NCI-H510A treated with DMSO at 0.1 percent for 48 hours (cell line): ENCODE data around the gene AQP7.
"Not testable (repeated sequence)": the region's sequence is repeated elsewhere in the genome, so short reads cannot be mapped to it uniquely, and the experiment has no call there.

Experiments
- DNase-seq: peaks from one replicate; lab custom pipeline; 2025; lab: John Stamatoyannopoulos, UW

AQP7 gene

DNA sequence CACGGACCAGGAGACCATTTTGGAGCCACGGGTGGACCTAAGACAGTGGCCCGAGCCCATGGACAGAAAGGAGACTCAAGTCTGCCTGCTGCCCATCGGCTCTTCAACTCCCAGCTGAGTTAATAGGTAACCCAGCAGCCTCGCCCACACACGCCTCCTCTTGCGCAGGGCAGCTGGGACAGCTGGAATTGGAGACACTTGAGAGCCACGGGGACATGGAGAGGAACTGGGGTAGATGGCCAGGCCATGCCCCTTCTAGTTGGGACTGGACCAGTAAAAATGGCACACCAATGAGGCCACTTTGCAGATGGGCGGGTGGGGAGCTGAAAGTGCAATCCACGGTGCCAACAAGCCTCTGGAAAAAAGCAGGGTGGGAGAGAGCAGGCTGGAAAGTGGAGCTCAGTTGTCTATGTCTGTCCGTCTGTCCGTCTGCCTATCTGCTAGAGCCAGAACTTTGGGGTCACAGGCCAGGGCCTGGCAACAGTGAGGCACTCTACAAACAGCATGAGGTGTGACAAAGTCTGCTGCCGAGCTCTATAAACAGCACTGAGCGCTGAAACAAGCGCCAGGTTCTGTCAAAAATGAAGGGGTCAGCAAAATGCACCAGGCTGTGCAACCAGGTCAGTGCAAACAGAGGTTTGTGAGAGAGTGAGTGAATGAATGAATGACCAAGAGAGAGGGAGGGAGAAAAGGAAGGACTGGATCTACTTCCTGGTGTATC is 7.0 kb downstream of the AQP7 start:
- not testable (repeated sequence) for DNase-seq

DNA sequence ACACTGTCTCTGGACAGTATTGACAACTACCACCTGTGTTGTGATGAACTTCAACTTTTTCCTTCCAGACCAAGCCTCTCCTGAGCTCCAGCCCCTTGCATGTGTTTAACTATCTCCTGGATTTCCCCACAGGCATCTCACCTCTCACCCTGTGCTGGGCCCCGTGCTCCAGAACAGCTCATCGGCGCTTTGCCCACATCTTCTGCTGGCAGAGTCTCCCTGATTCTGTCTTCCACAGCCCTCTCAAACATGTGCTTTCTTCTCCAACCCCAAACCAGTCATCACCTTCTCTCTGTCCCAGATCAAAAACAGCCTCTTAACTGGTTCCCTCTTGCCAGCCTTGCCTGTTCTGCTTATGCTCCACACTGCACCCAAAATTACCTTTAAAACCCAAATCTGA is 8.4 kb downstream of the AQP7 start:
- DNase-seq = not testable (repeated sequence)

DNA sequence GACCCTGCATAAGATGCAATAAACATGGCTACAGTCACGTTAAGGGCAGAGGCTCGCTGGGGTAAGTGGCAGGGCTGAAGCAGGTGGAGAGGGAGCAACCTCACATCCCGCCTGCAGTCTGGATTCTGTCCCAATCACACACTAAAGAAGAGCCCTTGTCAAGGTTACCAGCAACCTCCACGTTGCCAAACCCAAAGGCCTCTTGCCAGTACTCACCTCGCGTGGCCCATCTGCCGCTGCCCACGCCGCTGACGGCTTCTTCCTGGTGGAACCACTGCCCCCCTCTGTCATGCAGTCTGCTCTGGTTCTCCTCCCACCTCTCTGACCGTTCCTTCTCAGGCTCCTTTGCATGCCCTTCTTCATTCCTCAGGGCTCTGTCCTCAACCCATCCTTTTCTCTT is 8.8 kb downstream of the AQP7 start:
- DNase-seq = no peak

DNA sequence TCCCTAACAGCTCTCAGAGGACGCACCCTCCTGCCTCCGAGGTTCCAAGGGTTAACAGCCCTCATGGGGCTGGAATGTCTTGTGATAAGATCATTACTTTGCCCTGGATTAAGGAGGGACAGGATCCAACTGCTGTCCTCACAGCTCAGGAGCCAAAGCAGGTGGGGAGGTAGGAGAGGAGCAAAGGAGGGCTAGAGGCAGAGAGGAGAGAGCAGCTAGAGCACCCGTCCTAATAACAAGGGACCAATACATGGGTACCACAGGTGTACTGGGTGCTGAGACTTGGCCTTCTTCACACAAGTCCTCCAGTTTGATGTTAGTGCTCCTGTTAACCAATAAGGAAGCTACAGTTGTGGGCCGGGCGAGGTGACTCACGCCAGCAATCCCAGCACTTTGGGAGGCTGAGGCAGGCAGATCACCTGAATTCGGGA is 9.8 kb downstream of the AQP7 start:
- not testable (repeated sequence) for DNase-seq

DNA sequence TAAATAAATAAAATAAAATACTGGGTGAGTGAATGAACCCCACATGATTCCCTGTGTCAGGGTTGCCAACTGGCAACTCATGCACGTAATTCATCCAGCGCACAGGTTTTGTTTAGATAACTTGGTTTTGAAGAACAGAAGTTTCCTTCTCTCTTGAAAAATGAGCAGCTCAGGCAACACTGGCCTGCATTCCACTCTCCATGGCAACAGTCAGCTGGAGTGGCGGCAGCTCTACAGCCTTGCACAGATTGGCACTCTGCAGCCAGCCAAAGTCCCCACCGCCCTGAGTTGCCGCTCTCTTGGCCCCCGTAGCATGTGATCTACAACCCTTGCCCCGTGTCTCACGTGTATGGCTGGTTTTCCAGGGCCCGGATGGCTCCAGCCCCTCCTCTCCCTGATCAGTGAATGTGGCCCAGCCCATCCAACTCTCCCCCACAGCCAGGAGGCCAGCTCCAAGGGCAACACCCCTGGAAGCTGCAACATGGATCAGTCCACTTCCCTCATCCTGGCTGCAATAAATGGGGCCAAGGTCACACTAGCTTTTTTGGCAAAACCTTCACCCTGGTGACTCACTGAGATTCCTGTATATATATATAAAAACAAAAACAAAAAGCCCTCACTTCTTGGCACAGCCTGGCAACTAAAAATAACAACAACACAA is 11.1 kb downstream of the AQP7 start:
- DNase-seq = not testable (repeated sequence)

DNA sequence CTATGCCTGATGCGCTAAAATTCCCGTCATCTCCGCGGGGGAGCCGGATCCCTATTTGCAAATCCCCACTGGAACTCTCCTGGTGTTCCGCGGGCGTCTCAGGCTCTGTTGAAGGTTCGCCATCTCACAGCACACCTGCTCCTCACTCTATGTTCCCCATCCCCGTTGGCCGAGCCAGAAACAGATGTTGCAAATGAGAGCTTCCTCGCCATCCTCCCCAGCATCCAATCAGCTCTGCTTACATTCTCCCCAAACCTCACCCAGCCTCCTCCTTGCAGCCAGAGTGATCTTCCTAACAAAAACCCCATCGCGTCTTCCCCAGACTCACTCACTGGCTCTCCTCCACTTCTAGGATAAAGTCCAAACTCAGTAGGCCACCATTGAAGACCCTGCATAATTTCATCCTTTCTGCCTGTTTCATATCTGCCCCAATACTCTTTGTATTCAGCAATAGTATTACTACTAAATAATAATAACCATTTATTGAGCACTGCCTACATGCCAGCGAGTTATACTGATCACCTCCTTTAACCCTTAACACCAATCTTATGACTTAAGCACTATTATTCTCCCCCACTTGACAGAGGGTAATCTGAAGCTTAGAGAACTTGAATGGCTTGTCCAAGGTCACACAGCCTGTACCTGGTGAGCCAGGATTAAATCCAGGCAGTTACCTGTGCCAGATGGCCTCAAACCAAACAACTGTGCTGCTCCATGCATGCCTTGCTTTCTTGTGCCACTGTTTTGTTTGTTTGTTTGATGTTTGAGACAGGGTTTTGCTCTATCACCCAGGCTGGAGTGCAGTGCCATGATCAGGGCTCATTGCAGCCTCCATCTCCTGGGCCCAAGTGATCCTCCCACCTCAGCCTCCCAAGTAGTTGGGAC is 14.0 kb downstream of the AQP7 start:
- DNase-seq = no peak

DNA sequence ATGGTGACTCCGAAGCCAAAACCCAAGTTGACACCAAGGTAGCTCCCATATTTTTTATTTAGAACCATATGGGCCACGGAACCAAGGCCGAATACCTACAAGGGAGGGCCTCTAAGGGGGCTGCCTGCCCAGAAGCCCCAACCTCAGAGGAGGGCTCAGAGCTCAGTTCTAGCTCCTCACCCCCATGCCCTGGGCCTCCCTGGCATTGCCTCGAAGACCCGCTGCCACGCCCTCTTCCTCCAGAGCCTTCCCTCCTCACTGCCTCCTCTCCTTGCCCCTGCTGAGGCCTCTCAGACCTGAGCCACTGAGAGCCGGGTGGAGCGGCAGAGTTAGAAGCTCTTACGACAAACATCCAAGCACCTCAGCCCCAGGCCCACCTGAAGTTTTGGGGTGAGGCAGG is 15.4 kb downstream of the AQP7 start:
- not testable (repeated sequence) for DNase-seq

DNA sequence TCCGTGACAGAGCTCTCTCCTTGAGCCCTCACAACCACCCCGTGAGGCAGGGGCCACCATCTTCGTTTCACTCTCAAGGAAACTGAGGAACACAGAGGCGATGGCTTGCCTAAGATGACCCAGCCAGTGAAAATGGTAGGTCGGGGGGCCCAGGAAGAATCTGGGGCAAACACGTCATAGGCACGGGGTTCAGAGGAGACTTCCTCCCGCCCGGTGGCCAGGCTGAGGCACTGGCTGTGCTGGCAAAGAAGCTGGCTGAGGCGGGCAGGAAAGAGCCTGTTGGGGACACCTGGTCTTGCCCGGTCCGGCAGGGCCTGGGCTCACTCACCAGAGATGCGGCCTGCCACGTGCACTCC is 15.7 kb downstream of the AQP7 start:
- not testable (repeated sequence) for DNase-seq

DNA sequence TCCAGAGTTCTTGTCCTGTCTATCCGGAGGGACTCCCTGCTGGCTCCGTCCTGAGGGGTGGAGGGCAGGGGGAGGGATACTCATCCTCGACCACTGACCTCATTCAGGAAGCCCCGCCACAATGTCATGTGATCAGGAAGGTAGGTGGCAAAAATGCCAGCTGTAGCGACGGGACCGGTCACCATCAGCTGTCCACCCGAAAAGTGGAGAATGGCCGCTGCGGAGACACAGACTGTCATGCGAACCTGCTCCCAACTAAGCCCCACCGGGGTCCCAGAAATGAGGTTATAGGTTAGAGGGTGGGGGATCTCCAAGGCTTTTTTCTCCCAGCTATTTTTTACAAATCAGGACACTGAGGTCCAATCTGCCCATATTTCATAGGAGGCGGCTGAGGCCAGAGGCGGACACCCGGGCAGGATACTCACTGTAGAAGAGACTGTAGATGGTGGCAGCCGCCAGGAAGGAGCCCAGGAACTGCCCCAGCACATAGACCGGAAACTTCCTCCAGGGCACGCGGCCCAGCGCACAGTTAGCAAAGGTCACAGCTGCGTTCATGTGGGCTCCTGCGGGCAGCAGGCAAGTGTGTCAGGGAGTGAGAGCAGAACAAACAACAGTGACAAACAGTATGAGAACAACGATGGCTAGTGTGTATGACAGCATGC is 16.3 kb downstream of the AQP7 start:
- not testable (repeated sequence) for DNase-seq

DNA sequence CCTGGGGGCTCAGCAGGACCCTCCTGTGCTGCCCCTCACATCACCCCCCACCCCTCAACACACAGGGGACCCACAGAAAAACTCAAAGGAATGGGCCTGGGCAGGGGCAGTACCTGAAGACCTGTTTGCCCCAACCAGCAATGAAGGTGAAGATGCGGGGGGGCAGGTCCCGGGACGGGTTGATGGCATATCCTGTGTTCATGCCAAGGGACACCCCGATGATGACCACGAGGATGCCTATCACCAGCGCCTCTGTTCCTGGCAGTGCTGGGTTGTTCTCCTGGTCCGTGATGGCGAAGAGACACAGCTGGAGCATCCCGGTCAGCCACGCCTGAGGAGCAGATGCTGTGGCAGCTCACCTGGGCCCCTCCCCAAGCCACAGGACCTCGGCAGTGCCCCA is 16.8 kb downstream of the AQP7 start:
- not testable (repeated sequence) for DNase-seq

DNA sequence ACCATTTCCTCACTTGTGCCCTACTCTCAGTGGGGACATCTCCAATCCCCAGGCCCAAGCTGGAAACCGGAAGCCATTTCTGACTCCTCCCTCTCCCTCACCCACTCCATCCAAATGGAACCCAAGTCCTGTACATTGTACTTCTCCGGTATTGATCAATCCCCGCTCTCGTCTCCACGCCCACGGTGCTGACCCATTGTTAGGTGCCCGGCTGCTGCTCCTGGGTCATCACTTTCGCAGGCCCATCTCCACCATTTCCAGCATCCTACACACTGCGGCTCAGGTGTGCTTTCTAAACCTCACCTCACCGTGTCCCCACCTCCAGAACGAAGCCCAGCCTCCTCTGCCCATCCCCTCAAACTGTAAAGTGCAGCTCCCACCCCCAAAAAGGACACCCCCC is 19.0 kb downstream of the AQP7 start:
- not testable (repeated sequence) for DNase-seq

DNA sequence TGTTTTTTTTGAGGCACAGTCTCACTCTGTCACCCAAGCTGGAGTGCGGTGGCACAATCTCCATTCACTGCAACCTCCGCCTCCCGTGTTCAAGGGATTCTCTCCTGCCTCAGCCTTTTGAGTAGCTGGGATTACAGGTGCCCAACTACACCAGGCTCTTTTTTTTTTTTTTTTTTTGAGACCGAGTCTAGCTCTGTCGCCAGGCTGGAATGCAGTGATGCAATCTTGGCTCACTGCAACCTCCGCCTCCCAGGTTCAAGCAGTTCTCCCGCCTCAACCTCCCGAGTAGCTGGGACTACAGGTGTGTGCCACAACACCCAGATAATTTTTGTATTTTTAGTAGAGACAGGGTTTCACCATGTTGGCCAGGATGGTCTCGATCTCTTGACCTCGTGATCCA is 20.0 kb downstream of the AQP7 start:
- DNase-seq = not testable (repeated sequence)

DNA sequence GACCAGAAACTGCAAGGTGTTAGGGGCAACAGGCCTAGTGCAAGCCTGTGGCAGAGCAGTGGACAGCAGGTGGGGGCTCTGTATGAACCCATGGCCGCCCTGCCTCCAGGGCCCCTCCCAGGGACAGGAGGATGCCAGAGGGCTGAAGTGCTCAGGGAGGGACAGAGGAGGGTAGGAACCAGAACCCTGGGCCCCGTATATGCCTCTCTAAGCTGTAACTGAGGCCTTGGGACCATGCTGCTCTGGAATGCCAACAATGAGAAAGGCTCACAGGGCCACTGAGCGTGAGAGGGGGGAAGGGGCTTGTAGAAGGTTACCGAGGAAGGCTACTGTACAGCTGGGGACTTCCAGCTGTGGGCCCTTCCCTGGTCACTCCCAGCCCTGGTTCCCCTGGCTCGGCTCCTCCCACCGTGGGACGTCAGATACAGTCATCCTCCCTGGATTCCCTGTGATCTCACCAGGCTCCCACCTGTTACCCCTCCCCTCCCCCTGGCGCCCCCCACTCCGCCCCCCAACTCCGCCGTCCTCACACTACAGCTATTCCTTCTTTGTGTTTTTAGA is 21.1 kb downstream of the AQP7 start:
- DNase-seq = no peak

DNA sequence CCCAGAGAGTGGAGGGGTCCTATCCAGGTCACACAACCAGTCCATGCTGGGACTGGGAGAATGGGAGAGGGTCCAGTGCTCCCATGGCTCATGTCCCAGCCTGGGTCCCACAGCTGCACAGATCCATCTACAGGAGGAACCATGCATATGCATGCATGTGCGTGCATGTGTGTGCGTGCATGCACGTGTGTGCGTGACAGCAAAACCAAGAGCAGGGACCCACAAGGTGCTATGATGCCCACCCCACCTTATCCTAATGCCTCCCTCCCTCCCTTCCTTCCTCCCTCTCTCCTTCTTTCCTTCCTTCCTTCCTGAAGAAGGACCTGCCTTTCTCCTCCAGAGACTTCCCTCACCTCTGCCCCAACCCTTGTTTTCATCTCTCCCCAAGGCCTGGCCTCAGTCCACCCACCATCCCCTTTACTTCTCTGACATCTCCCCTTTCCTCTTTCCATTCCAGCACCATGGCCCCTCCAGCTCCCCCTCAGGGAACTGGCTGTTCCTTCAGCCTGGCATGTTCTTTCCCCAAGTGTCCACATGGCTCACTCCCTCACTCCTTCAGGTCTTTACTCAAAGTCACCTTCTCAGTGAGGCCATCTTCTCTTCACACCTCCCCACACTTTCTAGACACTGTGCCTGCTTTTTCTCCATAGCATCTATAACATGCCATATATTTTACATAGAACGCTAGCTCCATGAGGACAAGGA is 21.8 kb downstream of the AQP7 start:
- no peak for DNase-seq

DNA sequence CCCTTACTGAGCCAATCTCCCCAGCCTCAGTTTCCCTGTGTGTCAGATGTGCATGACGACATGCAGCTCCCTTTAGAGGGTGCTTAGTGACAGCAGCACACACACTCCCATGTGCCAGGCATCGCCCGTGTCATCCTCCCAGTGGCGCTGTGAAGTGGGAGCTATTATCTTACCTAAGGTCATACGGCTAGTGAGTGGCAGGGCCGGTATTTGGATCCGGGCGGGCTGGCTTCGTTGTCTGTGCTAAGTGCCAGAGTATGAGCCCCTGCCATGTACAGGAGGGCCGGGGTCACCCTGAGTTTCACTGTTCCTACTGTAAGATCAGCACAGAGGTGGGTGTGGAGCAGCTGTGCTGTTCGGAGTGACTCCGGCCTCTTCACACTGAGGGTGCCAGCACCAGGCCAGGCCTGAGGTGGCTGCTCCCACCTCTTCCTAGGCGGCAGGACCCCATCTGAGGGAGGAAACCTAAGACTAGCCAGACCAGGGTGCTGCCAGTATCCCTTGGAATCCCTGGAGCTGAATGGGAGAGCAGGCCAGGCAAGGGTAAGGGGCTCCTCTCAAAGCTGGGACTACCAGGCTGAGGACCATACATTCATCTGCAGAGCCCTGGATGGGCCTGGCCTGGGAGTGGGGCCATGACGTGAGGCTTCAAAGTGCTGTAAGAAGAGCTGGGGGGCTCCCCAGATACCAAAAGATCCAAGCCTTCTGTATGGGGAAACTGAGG is 22.5 kb downstream of the AQP7 start:
- no peak for DNase-seq

DNA sequence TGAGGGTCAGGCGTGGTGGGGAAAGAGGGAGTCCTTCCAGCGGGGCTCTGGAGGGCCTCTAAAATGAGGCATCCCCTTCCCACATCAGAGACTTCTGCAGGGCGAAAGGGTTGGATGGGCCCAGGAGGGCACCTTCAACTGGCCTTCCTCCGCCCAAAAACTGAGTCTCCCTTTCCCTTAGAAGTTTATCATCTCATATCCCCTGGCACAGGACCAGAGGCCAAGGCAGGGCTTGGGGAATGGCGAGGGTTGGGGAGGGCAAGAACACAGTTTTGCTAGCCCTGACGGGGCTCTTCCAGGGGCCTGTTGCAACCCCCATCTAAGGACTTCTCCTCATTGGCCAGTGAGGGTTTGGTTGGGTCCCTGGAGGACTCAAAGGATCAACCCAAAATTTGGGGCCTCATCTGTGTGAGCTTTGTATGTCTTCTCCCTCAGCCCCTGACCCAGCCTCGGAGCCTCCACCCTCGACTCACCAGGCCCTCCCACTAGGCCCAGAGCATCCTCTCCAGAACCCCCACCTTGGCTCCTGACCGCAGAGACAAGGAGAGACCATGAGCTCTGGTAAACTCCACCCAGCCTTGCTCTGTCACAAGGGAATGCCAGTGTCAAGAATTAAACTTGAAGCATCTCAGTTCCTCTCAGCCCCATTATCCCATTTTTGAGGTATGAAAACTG is 24.1 kb downstream of the AQP7 start:
- DNase-seq = no peak

DNA sequence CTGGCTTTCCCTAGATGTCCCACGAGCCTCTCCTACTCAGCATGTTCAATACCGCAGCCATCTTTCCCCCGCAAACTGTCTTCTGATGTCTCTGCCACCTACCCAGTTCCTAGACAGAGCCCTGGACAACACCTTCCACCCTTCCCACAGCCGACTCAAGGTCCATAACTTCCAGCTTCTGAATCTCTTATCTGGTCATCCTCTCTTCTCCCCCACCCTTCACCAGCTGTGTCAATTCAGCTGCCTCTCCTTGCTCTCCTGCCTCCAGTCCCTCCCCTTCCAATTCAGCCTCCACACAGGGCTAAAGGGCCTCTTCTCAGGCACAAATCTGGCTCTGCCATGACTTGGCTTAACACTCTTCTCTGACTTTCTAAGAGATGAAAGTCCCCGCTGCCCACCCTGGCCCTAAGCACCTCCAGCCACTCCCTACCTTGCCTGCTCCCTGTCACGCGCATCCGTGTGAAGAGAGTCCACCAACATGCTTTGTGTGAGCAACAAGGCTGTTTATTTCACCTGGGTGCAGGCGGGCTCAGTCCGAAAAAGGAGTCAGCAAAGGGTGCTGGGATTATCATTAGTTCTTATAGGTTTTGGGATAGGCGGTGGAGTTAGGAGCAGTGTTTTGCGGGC is 25.2 kb downstream of the AQP7 start:
- no peak for DNase-seq

DNA sequence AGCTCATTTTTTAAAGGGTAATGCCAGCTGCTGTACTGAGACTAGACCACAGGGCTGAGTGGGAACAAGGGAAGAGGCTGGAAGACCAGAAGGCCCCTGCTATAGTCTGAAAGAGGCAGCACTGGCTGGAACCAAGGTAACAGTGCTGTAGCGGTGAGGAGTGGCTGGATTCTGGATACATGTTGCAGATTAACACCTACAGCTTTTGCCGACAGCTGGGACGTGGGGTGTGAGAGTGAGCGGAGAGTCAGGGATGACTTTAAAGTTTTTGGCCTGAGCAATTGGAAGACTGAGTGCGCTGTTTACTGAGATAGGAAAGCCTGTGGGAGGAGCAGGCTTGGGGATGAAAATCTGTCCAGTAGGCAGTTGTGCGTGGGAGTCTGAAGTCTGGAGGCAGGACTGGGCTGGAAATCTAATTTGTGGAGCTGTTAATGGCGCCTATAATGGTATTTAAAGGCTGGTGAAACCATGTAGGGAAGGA is 26.5 kb downstream of the AQP7 start:
- no peak for DNase-seq

DNA sequence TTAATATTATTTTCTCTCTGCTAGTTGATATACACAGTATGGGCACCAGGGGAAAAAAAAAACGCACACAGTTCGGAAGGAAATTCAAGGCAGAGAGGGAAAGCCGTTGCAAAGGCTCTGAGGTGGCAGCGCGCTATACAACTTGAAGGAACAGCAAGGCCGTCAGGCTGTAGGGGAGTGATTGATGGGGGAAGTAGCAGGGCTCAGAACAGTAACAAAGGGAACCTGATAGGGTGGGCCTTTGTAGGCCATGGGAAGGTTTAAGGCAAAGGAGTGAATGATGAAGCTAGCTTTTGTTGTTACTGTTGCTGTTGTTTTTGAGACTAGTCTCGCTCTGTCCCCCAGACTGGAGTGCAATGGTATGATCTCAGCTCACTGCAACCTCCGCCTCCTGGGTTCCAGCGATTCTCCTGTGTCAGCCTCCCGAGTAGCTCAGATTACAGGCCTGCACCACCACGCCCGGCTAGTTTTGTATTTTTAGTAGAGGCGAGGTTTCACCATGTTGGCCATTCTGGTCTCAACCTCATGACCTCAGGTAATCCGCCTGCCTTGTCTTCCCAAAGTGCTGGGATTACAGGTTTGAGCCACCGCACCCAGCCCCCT is 27.0 kb downstream of the AQP7 start:
- DNase-seq = peak; percentile 61
